Neuronal stem cell (in vitro differentiated cells): Measurements from ENCODE around the gene COL5A2.
A peak's percentile ranks its signal among the peaks of the same experiment; 100 is the strongest.

Experiments used
- DNase-seq: peaks from one replicate; pipeline ENCODE4 v3.0.0-alpha.2; 2013; ENCODE audit warnings: low spot score
- H2AFZ ChIP-seq: one replicate; pipeline ENCODE4 v1.6.1; 2013; ENCODE audit warnings: mild to moderate bottlenecking, low read length, inconsistent platforms
- H2AK5ac ChIP-seq: 2 replicates; pipeline ENCODE4 v1.6.1; 2013; ENCODE audit warnings: low read depth, mild to moderate bottlenecking, inconsistent platforms, low read length, moderate library complexity, mixed read lengths
- H2BK120ac ChIP-seq: 2 replicates; pipeline ENCODE4 v1.6.1; 2013; ENCODE audit warnings: low read depth, mild to moderate bottlenecking, inconsistent platforms, low read length, moderate library complexity, mixed read lengths
- H2BK12ac ChIP-seq: one replicate; pipeline ENCODE4 v1.6.1; 2013; ENCODE audit warnings: low read length, inconsistent platforms
- H2BK15ac ChIP-seq: 2 replicates; pipeline ENCODE4 v1.6.1; 2013; ENCODE audit warnings: mild to moderate bottlenecking, low read length, inconsistent platforms, mixed read lengths
- H2BK5ac ChIP-seq: one replicate; pipeline ENCODE4 v1.6.1; 2013; ENCODE audit warnings: inconsistent platforms, mild to moderate bottlenecking, low read length, moderate library complexity
- H3K14ac ChIP-seq: one replicate; pipeline ENCODE4 v1.6.1; 2013; ENCODE audit warnings: low read length, inconsistent platforms
- H3K18ac ChIP-seq: 2 replicates; pipeline ENCODE4 v1.6.1; 2013; ENCODE audit warnings: low read length, inconsistent platforms
- H3K23ac ChIP-seq: 2 replicates; pipeline ENCODE4 v1.6.1; 2013; ENCODE audit warnings: low read depth, mild to moderate bottlenecking, mixed read lengths, low read length, inconsistent platforms; ENCODE audit not compliant: poor library complexity
- H3K27ac ChIP-seq: replicated peaks from 3 replicates; pipeline ENCODE4 v1.5.1; 2013; ENCODE audit warnings: low read length, inconsistent platforms
- H3K27me3 ChIP-seq, 3 experiments: 2 replicates each; pipeline ENCODE4 v1.6.1; 2013; ENCODE audit warnings: low read length in 3 of 3, mild to moderate bottlenecking in 2 of 3, inconsistent platforms in 1 of 3, low read depth in 1 of 3, mixed read lengths in 1 of 3, moderate library complexity in 1 of 3; ENCODE audit not compliant: control insufficient read depth in 3 of 3, insufficient read depth in 3 of 3
- H3K36me3 ChIP-seq, 2 donors: replicated peaks in 1 of 2; 2 replicates each; pipeline ENCODE4 v1.6.1; 2013; ENCODE audit warnings: low read length in 2 of 2; ENCODE audit not compliant: control insufficient read depth in 2 of 2, insufficient read depth in 2 of 2
- H3K4ac ChIP-seq: 2 replicates; pipeline ENCODE4 v1.6.1; 2013; ENCODE audit warnings: inconsistent platforms, mild to moderate bottlenecking, low read length, moderate library complexity
- H3K4me1 ChIP-seq, 2 donors: 1 replicate in 1 of 2; 2 replicates in 1 of 2; pipeline ENCODE4 v1.6.1; 2013; ENCODE audit warnings: low read length in 2 of 2, low read depth in 1 of 2; ENCODE audit not compliant: control insufficient read depth in 2 of 2, insufficient read depth in 1 of 2
- H3K4me2 ChIP-seq: one replicate; pipeline ENCODE4 v1.6.1; 2013; ENCODE audit warnings: mild to moderate bottlenecking, low read length, inconsistent platforms; ENCODE audit not compliant: insufficient read depth, poor library complexity, severe bottlenecking
- H3K4me3 ChIP-seq, 2 donors: 2 replicates each; pipeline ENCODE4 v1.5.1; 2013; ENCODE audit warnings: low read length in 2 of 2, mild to moderate bottlenecking in 2 of 2, inconsistent platforms in 1 of 2, moderate library complexity in 1 of 2
- H3K79me1 ChIP-seq: one replicate; pipeline ENCODE4 v1.6.1; 2013; ENCODE audit warnings: low read depth, mild to moderate bottlenecking, inconsistent platforms, low read length, moderate library complexity
- H3K9ac ChIP-seq: one replicate; pipeline ENCODE4 v1.6.1; 2013; ENCODE audit warnings: mild to moderate bottlenecking, low read depth, low read length, inconsistent platforms; ENCODE audit not compliant: poor library complexity
- H3K9me3 ChIP-seq, 2 donors: replicated peaks in 1 of 2; 2 replicates each; pipeline versions ENCODE3 to v1.6.1; 2013; ENCODE audit warnings: low read length in 2 of 2, mild to moderate bottlenecking in 2 of 2, inconsistent platforms in 1 of 2, low read depth in 1 of 2, mixed read lengths in 1 of 2, moderate library complexity in 1 of 2; ENCODE audit not compliant: control insufficient read depth in 2 of 2, insufficient read depth in 1 of 2
- H4K8ac ChIP-seq: one replicate; pipeline ENCODE4 v1.6.1; 2013; ENCODE audit warnings: low read depth, mild to moderate bottlenecking, inconsistent platforms, low read length, moderate library complexity
- H4K91ac ChIP-seq: one replicate; pipeline ENCODE4 v1.6.1; 2013; ENCODE audit warnings: low read length, low read depth, mild to moderate bottlenecking, inconsistent platforms; ENCODE audit not compliant: poor library complexity
- WGBS, 2 donors: extraction: QIAGEN DNeasy Blood & Tissue Kit; methylation state at CpG; one replicate each; pipeline ENCODE4 v1.1.7; 2013; ENCODE audit warnings: missing lambda C conversion rate in 2 of 2, mixed read lengths in 1 of 2; ENCODE audit not compliant: insufficient read length in 2 of 2, insufficient replicate concordance in 1 of 2; ENCODE audit errors: extremely low coverage in 2 of 2; 5-methylcytosine and 5-hydroxymethylcytosine counted together

COL5A2 gene

GRCh38 chr2:189181706-189182105, 2.1 kb upstream of the COL5A2 start:
- Histone ChIP-seq H3K4me2 (no peak overlapping the region), H3K18ac (no peak overlapping the region), H2AFZ (no peak overlapping the region), H2BK120ac (no peak overlapping the region), H3K27ac (no peak overlapping the region), H3K14ac (no peak overlapping the region), H2BK15ac (no peak overlapping the region), H2BK12ac (no peak overlapping the region), H3K9me3 (no peaks in the 10 kb centered on the region), H3K4me1 (peaks cover 0 to 1% of the 10 kb centered on the region in 2 donors), H2AK5ac (no peak overlapping the region), H3K79me1 (no peaks in the 10 kb centered on the region), H3K27me3 (no peaks in the 10 kb centered on the region), H3K4me3 (no peak overlapping the region), H2BK5ac (no peak overlapping the region), H3K9ac (no peak overlapping the region), H3K36me3 (no peaks in the 10 kb centered on the region), H4K91ac (no peak overlapping the region), H3K23ac (no peak overlapping the region), H3K4ac (no peak overlapping the region), H4K8ac (no peak overlapping the region)
- no peak for DNase-seq

GRCh38 chr2:189178726-189179569, 613 bp downstream of the COL5A2 start:
- Histone ChIP-seq H3K4me1 (peaks cover 0 to 1% of the 10 kb centered on the region in 2 donors), H3K79me1 (no peaks in the 10 kb centered on the region), H3K36me3 (no peaks in the 10 kb centered on the region), H3K4me3 (peak overlapping the region; percentile 56 to 80), H3K18ac (no peak overlapping the region), H3K23ac (no peak overlapping the region), H3K9me3 (no peaks in the 10 kb centered on the region), H2BK12ac (no peak overlapping the region), H3K27me3 (no peaks in the 10 kb centered on the region), H4K8ac (no peak overlapping the region), H2AFZ (peak overlapping the region; percentile 86), H3K14ac (no peak overlapping the region), H2BK15ac (no peak overlapping the region), H3K9ac (no peak overlapping the region), H4K91ac (no peak overlapping the region), H3K27ac (peak overlapping the region; percentile 80), H2AK5ac (no peak overlapping the region), H3K4me2 (peak overlapping the region; percentile 56), H2BK5ac (no peak overlapping the region), H2BK120ac (no peak overlapping the region), H3K4ac (no peak overlapping the region)
- WGBS, 2 donors, result no CpG with 5 or more reads among the region's 14 CpGs
- peak; percentile 37 for DNase-seq

GRCh38 chr2:189178054-189178453, 1.5 kb downstream of the COL5A2 start:
- Histone ChIP-seq H2BK120ac (no peak overlapping the region), H3K4me3 (peak overlapping the region in 1 of 2 donors; percentile 56), H3K9me3 (no peaks in the 10 kb centered on the region), H2BK15ac (no peak overlapping the region), H4K91ac (no peak overlapping the region), H2BK12ac (no peak overlapping the region), H3K14ac (no peak overlapping the region), H3K4me1 (peaks cover 0 to 1% of the 10 kb centered on the region in 2 donors), H3K79me1 (no peaks in the 10 kb centered on the region), H3K27ac (no peak overlapping the region), H2BK5ac (no peak overlapping the region), H2AFZ (no peak overlapping the region), H3K4ac (no peak overlapping the region), H3K27me3 (no peaks in the 10 kb centered on the region), H4K8ac (no peak overlapping the region), H3K23ac (no peak overlapping the region), H3K9ac (no peak overlapping the region), H3K18ac (no peak overlapping the region), H3K4me2 (no peak overlapping the region), H3K36me3 (no peaks in the 10 kb centered on the region), H2AK5ac (no peak overlapping the region)
- DNase-seq, result no peak
- WGBS, 2 donors, result 0% methylated on average over 1 of the region's 2 CpGs; no CpG with 5 or more reads in 1 of the 2 donors

- H4K8ac ChIP-seq, result no peak overlapping the region
- H2BK12ac ChIP-seq, result no peak overlapping the region
- no peak overlapping the region for H3K23ac ChIP-seq
- H2BK120ac ChIP-seq, result no peak overlapping the region
- H3K27ac ChIP-seq, result no peak overlapping the region
- H3K18ac ChIP-seq, result no peak overlapping the region
- no peaks in the 10 kb centered on the region for H3K9me3 ChIP-seq
- no peak overlapping the region for H3K4ac ChIP-seq
- no peak overlapping the region for H3K4me2 ChIP-seq
- H2AFZ ChIP-seq, result no peak overlapping the region
- H3K4me1 ChIP-seq, result peaks cover 0 to 1% of the 10 kb centered on the region in 2 donors
- no peaks in the 10 kb centered on the region for H3K36me3 ChIP-seq
- H2BK15ac ChIP-seq, result no peak overlapping the region
- H3K9ac ChIP-seq, result no peak overlapping the region
- no peak overlapping the region for H3K14ac ChIP-seq
- no peak overlapping the region for H2BK5ac ChIP-seq
- H3K4me3 ChIP-seq, result peak overlapping the region in 1 of 2 donors; percentile 56
- H3K79me1 ChIP-seq, result no peaks in the 10 kb centered on the region
- WGBS, 2 donors, result no CpG with 5 or more reads among the region's 4 CpGs
- no peak overlapping the region for H4K91ac ChIP-seq
- DNase-seq, result no peak
- H3K27me3 ChIP-seq, result no peaks in the 10 kb centered on the region
- H2AK5ac ChIP-seq, result no peak overlapping the region
Observed at GRCh38 chr2:189177251-189177840, 2.2 kb downstream of the COL5A2 start.
